Lower leg skin (tissue), 4 donors: ENCODE measurements around the gene ZFP14. TPM values are rescaled to one million over a fixed set of nuclear protein-coding genes. Genes with fewer than 3 reads are reported as not detected.

Experiments
- DNase-seq, 2 donors: peaks; one replicate each; pipeline ENCODE4 v3.0.0-alpha.2; 2019; ENCODE audit warnings: low spot score in 2 of 2
- H3K4me3 ChIP-seq: fragments of 200-600 bp; sonication (generic); 2 replicates; pipeline ENCODE4 v1.5.1; 2017; ENCODE audit warnings: mild to moderate bottlenecking, low read depth; ENCODE audit not compliant: poor library complexity, severe bottlenecking
- POLR2A ChIP-seq, 2 donors: fragments of 450-650 bp; IDR thresholded peaks; one replicate each; pipeline ENCODE4 v1.6.1; 2016 to 2017; ENCODE audit warnings: antibody characterized with exemption in 2 of 2, mild to moderate bottlenecking in 1 of 2, moderate library complexity in 1 of 2
- WGBS, 2 donors: methylation state at CpG; one replicate each; pipeline ENCODE4 v1.1.5; 2018; 5-methylcytosine and 5-hydroxymethylcytosine counted together
- intact Hi-C: fragments of 100-400 bp; cut with DNase I; formaldehyde crosslinking; loops from one replicate; pipeline ENCODE4 v1.15.0; 2023; ENCODE audit warnings: low total_unique reads
- total RNA-seq, 4 donors: library from RNA; depleted of rRNA; stranded (reverse); fragments of >200 nt; gene quantifications; one replicate each; pipeline ENCODE4 v1.1.0, GENCODE V29; 2016
- TF ChIP-seq, protein P1 (sequence below), 3 donors: fragments of 450-650 bp; IDR thresholded peaks; one replicate each; pipeline ENCODE4 v1.5.1; 2016; ENCODE audit warnings: antibody characterized with exemption in 3 of 3, mild to moderate bottlenecking in 3 of 3, moderate library complexity in 2 of 3

ZFP14 gene
- total RNA-seq, 4 donors from 2014 or later = 3.6 to 8.1 (median 4.2) TPM

DNA sequence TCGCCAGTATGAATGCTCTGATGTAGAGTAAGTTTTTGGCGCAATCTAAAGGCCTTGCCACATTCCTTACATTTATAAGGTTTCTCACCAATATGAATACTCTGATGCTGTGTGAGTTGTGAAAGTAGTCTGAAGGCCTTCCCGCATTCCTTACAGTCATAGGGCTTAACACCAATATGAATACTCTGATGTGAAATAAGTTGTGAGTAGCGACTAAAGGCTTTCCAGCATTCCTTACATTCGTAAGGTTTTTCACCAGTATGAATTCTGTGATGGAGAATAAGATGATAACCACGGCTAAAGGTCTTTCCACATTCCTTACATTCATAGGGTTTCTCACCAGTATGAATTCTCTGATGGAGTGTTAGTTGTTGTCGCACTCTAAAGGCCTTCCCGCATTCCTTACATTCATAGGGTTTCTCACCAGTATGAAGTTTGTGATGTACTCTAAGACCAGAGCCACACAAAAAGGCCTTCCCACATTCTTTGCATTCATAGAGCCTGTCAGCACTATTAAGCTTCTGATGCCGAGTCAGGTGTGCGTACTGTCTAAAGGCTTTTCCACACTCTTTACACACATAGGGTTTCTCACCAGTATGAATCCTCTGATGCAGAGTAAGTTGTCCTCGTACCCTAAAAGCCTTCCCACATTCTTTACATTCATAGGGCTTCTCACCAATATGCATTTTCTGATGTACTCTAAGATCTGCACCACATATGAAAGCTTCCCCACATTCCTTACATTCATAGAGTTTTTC is 14.1 kb upstream of the ZFP14 start:
- intact Hi-C loops = no loop called here
- no peak for DNase-seq
- 95 to 97% methylated on average over 11 of the region's 11 CpGs for WGBS, 2 donors
- no peak overlapping the region for H3K4me3 ChIP-seq
- no peak for TF ChIP-seq POLR2A (IDR thresholded peaks at IDR 0.05)
- TF ChIP-seq, protein P1, sequence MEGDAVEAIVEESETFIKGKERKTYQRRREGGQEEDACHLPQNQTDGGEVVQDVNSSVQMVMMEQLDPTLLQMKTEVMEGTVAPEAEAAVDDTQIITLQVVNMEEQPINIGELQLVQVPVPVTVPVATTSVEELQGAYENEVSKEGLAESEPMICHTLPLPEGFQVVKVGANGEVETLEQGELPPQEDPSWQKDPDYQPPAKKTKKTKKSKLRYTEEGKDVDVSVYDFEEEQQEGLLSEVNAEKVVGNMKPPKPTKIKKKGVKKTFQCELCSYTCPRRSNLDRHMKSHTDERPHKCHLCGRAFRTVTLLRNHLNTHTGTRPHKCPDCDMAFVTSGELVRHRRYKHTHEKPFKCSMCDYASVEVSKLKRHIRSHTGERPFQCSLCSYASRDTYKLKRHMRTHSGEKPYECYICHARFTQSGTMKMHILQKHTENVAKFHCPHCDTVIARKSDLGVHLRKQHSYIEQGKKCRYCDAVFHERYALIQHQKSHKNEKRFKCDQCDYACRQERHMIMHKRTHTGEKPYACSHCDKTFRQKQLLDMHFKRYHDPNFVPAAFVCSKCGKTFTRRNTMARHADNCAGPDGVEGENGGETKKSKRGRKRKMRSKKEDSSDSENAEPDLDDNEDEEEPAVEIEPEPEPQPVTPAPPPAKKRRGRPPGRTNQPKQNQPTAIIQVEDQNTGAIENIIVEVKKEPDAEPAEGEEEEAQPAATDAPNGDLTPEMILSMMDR (IDR thresholded peaks at IDR 0.05) = no peak

DNA sequence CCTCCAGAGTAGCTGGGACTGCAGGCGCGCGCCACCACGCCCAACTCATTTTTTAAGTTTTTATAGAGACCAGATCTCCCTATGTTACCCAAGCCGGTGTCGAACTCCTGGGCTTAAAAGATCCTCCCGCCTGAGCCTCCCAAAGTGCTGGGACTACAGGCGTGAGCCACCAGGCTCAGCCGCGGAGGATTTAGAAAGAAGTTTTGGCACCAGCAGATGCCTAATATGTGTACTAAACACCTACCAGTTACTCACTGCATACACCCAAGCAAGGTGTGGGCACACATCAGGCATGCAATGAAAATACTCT is 464 bp upstream of the ZFP14 start:
- H3K4me3 ChIP-seq = peak overlapping the region; percentile 63
- no peak for TF ChIP-seq POLR2A (IDR thresholded peaks at IDR 0.05)
- TF ChIP-seq, protein P1 (IDR thresholded peaks at IDR 0.05) = no peak
- intact Hi-C loops = no loop called here
- 49 to 70% methylated on average over 10 of the region's 10 CpGs for WGBS, 2 donors
- DNase-seq = no peak

DNA sequence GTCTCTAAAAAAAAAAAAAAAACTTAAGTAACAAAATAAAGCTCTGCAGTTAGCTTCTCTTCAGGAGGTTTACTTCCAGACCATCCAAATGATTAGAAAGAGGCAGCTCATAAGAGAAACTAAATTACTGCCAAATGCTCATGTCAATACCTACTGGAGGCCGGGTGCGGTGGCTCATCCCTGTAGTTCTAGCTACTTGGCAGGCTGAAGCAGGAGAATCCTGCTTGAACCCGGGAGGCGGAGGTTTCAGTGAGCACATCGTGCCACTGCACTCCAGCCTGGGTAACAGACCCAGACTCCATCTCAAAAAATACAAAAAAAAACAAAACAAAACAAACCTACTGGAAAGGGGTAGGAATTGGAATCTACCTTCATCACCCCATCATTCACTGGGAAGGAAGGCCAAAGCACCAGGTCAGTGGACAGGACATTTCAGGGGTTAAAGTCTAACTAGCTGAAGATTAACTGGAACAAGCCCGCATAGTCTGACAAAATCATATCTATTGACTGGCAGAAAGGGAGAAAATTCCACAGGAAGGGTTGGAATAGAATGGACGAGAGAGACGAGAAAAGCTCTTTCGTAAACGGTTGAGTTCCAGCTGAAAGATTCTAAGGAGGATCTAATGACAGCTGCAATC is 1.3 kb downstream of the ZFP14 start:
- intact Hi-C loops = no loop called here
- DNase-seq = no peak
- no peak overlapping the region for H3K4me3 ChIP-seq
- TF ChIP-seq, protein P1 (IDR thresholded peaks at IDR 0.05) = no peak
- TF ChIP-seq POLR2A (IDR thresholded peaks at IDR 0.05) = no peak
- WGBS, 2 donors = 36 to 44% methylated on average over 9 to 10 of the region's 10 CpGs

DNA sequence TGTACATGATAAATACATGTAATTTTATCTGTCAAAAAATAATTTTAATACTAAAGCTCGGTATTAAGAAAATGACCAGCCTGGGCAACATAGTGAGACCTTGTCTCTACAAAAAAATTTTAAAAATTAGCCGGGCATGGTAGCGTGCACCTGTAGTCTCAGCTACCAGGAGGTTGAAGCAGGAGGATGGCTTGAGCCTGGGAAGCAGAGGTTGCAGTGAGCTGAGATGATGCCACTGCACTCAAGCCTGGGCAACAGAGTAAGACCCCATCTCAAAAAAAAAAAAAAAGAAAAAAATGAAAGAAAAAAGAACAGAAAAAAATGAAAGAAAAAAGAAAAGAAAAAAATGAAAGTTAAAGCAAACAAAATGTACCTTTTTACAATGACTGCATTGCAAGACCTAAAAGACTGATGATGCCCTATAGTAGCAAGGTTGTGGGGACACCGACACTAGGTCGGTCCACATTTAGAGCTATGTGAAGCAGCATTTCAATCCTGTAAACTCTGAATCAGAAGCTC is 5.3 kb downstream of the ZFP14 start:
- no peak for DNase-seq
- WGBS, 2 donors = 93 to 98% methylated on average over 5 of the region's 5 CpGs
- intact Hi-C loops = no loop called here
- TF ChIP-seq, protein P1 (IDR thresholded peaks at IDR 0.05) = no peak
- TF ChIP-seq POLR2A (IDR thresholded peaks at IDR 0.05) = no peak
- H3K4me3 ChIP-seq = no peak overlapping the region

DNA sequence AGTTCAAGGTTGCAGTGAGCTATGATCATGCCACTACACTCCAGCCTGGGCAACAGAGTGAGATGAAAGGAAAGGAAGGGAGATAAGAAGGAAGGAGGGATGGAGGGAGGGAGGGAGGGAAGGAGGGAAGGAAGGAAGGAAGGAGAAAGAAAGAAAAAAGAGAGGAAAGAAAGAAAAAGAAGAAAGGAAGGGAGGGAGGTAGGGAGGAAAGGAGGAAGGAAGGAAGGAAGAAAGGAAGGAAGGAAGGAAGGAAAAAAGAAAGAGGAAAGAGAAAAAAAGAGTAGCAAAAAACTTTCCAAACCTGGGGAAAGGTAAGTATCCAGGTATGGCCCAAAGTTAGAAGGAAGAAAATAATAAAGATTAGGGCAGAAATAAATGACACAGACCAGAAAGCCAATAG is 7.1 kb downstream of the ZFP14 start:
- intact Hi-C loops = no loop called here
- H3K4me3 ChIP-seq = no peak overlapping the region
- TF ChIP-seq, protein P1 (IDR thresholded peaks at IDR 0.05) = no peak
- no peak for TF ChIP-seq POLR2A (IDR thresholded peaks at IDR 0.05)
- no peak for DNase-seq
